HG03064 (cell line): ENCODE data around the gene CREBRF.
"Not testable (repeated sequence)": the region's sequence is repeated elsewhere in the genome, so short reads cannot be mapped to it uniquely, and the experiment has no call there.

ENCODE experiments used
- ATAC-seq: cut with Tn5 transposase; IDR thresholded peaks from one replicate; pipeline ENCODE4 v1.9.1; 2021; ENCODE audit warnings: low read depth; ENCODE audit not compliant: unreplicated experiment

The CREBRF gene

DNA sequence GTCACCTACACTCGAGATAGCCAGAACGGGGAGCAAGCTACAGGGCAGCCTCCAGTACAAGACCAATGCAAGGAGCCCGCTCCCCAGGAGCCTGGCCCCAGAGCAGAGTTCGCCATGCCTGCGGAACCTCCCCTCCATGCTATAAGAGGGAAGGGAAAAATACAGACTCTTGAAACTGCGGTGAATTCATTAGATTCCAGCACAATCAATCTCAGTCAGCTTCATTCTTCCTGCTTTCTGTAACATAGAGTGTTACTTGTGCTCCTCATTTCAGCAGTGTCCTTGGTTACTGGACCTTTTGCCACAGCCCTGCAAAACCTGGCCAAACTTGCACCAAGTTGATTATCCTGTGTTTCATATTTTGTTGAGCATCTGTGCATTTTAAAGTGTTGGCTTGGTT lies 22.2 kb upstream of the CREBRF start:
- no peak for ATAC-seq

DNA sequence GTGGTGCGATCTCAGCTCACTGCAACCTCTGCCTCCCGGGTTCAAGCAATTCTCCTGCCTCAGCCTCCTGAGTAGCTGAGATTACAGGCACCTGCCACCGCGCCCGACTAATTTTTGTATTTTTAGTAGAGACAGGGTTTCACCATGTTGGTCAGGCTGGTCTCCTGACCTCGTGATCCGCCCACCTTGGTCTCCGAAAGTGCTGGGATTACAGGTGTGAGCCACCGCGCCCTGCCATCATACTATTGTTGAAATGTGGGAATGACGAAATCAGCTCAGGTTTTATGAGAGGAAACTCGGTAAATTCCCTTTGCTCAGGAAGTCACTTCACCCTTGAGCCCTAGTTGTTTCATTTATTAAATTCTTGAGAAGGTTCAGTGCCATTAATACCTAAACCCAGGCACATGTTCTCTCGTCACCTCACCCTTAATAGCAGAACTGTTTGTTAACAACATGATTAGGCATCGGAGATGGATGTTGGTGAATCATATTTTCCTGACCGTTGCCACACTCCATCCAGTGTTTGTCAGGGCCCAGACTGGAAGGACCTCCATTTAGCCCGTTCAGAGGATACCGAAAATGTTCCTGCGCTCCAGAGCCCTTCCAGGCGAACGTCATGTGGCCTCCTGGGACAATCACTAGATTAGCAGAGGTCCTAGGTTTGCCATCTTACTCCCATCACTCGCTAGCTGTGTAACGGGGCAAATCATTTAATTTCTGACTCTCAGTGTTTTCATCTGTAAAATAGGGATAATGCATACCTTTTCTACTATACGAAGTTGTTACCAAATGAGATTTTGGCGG lies 20.0 kb upstream of the CREBRF start:
- peak; percentile 53 for ATAC-seq

DNA sequence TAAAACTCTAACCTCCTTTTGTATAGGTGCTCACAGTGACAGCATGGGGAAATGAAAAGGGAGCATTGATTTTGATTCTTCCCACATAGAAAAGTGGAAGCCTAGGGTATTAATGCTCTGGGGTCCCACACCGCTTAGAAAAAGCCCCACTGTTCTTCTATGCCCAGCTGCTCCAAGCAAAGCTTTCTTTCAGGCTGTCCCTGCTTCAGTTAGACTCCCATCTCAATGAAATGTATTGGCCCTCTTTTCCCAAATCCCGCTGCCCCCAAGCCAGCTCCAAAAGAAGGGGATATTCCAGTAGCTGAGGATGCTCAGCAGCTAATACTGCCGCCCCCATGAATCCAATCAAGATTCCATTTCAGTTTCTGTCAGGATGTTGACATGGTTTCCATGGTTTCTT lies 17.0 kb upstream of the CREBRF start:
- no peak for ATAC-seq

DNA sequence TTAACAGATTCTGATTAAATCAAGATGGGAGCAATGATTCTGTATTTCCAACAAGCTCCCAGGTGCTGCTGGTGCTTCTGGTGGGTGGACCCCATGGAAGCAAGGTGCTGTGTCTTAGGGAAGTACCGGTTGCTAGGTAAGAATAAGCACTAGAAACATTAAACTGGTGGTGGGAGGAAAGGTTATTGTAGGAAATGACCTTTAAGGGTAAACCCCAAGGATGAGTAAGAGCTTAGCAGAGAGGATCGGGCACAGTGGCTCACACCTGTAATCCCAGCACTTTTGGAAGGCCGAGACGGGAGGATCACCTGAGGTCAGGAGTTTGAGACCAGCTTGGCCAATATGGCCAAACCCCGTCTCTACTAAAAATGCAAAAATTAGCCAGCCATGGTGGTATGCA lies 16.2 kb upstream of the CREBRF start:
- no peak for ATAC-seq

DNA sequence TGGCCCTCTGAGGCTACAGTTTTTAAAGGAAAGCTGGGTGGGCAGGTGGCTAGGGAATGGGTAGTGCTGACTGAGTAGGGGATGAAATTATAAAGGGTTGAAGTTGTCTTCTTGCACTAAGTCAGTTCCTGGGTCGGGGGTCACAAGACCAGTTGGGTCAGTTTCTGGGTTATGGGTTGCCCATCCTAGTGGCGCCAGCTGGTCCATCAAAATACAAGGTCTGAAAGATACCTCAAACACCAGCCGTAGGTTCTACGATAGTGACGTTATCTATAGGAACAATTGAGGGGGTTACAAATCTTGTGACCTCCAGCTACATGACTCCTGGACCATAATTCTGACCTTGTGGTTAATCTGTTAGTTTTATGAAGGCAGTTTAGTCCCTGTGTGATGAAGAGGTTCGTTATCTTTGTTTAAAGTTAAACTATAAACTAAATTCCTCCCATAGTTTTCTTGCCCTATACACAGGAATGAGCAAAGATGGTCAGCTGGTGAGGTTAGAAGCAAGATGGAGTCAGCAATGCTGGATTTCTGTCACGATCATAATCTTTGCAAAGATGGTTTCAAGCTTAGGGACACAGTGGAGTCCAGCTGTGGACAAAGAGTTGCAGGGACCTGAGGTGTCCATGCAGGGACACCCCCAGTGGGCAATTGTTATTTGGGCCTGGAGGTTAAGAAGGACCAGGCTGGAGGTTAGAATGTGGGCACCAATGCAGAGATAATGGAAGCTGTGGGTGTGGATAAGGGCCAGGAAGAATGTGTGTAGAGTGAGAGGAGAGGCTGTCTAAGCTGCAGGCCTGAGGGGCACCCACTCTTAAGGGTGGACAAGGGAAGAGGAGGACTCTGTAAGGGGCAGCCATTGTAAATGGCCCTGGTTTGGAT lies 14.0 kb upstream of the CREBRF start:
- ATAC-seq = no peak

DNA sequence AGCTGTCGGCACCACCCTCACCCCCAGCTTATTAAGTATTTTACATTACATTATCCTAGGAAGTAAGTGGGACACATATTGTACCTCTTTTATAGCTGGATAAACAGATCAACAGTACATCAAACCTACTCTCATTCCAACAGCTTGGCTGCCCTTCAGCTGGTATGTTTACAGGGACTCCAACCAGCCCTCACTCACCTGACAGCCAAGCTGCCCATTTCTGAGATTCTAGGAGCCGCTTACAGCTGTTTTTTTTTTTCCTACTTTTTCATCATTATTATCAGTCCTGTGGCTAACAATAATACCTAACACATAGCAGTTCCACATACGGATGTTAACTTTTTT lies 13.4 kb upstream of the CREBRF start:
- no peak for ATAC-seq

DNA sequence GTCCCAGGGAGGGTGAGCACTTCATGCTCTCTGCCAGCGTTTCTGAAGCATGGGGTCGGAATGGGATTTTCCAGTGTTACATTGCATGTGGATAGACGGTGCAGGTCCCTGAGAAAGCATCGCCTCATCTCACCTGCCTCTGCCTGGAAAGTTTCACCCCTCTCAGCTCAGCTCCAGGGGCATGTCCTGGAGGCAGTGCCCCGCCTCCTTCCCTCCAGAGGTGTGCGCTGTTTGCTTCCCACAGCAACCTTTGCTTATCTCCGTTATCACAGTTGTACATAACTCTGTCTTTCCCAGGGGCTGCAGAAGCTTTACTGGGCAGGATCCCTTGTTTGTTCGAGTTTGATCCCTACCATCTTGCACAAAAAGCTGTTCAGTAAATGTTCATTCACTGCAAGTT lies 10.7 kb upstream of the CREBRF start:
- ATAC-seq = no peak

DNA sequence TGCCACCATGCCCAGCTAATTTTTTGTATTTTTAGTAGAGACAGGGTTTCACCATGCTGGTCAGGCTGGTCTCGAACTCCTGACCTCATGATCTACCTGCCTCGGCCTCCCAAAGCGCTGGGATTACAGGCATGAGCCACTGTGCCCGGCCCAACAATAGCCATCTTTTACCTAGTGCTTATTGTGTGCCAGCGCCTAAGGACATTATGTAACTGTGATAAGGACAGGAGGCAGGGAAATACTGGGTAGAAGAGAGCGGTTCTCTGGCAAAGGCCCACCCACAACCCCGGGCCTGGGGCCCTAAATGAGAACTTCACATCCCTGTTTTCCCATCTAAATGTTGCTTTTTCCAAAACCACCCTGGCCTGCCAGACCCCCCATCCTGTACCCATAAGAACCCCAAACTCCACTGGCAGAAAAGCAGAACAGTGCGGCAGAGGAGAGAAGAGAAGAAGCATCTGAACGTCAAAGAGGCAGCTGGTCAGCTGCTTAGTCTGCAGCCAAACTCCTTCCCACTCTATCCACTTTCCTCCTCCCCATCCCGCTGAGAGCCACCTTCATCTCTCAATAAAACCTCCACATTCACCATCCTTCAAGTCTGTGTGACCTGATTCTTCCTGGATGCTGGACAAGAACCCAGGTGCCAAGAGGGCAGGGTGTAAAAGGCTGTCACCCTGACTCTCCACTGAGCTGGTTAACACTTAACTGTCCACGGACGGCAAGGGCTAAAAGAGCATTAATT lies 8.9 kb upstream of the CREBRF start:
- ATAC-seq = not testable (repeated sequence)

DNA sequence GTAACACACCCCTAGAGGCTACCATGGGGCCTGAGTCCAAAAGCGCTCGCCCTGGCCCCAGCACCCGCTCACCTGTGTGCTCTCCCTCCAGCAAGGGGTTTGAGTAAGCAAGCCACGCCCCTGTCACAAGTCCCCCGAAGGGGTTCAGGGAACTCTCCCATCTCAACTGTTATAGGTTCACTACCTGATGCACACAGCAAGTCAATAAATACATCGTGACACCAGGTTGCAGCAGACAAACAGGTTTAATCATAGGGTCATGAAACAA lies 8.4 kb upstream of the CREBRF start:
- ATAC-seq = no peak

DNA sequence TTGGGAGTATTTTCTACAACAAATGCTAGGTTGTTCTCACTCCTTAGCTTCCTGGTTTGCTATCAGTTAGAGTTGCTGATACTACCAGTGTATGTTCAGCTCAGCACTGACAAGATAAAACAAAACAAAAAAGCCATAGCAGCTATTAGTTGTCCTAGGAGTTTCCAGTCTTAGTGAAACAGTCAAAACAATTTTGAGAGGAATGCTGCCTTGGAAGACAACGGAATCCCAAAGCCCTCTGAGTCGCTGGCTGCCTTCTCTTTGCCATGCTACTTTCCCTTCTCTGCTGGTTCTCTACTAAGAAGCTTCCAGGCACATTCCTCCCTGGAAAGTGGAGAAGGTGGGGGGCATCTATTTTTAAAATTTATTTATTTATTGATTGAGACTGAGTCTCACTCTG lies 5.4 kb upstream of the CREBRF start:
- ATAC-seq = no peak

DNA sequence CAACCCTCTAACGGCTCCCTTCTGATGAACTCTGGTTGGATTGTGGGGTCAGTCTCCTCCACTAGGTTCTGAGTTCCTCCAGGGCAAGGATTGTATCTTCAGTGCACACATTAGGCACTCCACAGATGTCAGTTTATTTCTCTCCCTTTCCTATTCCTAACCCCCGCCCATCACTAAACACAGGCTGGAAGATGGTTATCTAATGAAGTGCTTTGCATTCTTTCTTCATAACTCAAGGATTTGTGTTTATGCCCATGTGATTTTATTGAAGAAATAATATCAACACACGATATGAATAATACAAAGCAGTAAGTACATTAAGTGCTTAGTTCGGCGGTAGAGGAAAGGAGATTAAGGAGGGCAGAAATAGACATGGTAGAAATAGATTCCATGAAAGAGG lies 4.4 kb upstream of the CREBRF start:
- no peak for ATAC-seq

DNA sequence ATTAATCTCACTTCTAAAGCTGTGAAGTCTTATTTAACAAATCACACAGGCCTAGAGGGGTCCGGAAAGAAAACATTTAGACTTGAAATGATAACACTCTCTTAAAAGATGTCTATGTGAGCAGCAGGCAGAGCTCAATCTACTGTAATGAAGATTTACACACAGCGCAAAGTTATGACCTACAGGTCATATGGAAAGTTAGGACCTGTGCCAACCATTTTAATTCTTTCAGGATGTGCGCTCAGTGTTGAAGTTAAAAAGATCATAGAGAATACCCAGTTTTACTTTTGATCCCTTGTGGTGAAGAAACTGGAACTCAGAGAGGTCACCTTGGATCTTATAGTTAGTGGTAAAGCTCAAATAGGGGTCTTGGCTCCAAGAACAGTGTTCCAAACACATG lies 3.1 kb upstream of the CREBRF start:
- ATAC-seq = no peak

DNA sequence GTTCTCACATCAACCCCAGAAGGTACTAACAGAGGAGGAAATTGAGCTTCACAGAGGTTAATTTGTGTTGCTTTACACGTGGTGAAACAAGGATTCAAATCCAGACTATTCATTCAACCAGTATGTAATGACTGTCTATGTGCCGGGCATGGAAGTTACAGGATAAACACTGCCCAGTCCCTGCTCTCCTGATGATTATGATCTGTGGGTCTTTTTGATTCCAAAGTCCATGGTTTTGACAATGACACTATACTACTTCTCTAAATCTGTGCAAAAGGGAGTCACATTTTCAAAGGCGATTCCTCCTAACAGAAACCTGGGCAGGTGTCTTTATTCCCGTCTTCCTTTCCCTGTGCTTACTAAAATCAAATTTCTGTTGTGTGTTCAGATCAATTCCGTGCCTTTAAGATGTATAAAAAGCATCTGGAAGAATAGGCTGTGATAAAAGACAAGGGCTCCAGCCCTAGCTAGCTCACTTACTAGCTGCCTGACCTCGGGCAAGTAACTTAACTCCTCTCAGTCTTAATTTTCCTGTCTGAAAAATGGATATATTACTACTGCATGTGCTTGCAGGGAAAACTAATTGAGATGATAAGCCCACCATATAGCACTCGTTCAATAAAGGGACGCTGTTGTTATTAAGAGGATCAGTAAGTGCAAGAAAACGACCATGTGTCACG lies 970 bp upstream of the CREBRF start:
- ATAC-seq = no peak

DNA sequence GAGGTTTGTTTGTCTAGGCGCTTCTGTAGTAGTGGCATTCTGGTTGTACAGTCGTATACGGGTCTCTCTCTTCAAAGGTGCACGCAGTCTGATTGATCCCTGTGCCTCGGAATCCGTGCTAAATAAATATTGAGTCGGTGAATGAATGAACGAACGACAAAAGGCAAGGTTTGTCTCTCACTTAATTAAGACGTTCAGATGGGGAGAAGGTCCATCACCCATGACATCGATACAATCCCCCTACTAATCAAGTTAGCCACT lies 500 bp upstream of the CREBRF start:
- peak; percentile 2 for ATAC-seq

DNA sequence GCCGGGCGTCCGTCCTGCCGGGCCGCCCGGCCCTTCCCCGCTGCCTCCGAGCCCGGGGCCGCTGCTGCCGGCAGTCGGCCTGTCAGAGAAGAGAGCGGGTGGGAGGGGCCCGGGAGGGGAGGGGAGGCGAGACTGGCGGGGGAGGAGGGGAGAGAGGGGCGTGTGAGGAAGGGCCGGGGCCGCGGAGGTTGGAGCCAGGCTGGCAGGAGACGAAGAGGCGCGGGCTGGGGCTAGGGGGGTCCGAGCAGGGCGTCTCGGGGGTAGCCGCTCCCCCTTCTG lies 570 bp downstream of the CREBRF start:
- peak; percentile 40 for ATAC-seq

DNA sequence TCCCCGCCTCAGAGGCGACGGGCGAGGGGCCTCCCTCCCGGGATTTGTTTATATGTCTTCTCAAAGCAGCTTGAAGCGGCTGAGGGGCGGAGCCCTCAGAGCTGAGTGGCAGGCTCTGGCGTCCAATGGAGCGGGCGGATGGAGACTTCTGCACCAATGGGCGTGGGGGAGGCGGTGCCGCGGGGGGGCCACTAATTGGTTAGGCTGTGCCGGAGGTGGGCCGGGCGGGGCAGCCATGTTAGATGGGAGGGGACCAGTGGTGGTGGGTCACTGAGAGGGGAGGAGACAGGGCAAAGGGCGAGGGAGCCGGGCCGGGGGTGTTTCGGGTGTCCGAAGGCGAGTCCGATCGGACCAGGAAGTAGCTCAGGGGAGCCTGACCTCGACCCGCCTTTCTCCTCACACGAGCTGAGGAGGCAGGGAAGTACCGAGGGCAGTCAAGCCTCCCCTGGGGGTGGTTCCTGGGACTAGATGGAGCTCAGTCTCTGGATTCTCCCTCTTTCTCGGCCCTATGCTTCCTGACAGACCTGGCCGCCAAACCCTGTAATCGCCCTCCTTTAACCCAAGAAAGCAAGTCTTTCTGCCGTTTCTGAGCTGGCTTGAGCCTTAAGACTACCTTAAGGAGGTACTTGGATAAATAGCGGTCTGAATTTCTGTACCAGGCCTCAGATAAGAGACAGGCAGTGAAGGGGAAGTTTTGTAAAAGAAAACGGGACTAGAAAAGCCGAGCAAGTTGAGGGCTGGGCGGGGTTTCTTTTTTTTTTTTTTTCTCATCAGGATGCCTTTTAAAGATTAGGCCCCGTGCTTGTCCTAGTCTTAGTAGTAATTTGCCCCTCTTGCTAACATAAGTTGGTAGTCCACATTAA lies 1.1 kb downstream of the CREBRF start:
- peak; percentile 71 for ATAC-seq

DNA sequence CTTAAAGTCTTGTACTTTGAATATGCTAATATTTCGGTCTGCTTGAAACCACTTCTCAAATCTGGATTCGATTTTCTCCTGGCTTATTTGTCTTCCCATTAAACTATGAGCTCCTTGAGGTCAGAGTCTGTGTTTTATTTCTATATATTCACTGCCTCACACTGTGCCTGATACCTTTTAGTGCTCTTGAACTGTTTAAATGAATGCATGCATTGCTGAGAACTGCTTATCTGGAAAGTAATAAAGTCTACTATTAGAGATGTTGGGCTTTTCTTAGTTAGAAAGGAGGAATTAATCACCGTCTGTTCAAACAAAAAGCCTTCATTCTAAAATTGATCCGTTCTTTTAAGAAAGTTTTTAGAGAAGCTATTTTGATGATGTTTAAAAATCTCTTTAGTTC lies 6.0 kb downstream of the CREBRF start:
- ATAC-seq = no peak

DNA sequence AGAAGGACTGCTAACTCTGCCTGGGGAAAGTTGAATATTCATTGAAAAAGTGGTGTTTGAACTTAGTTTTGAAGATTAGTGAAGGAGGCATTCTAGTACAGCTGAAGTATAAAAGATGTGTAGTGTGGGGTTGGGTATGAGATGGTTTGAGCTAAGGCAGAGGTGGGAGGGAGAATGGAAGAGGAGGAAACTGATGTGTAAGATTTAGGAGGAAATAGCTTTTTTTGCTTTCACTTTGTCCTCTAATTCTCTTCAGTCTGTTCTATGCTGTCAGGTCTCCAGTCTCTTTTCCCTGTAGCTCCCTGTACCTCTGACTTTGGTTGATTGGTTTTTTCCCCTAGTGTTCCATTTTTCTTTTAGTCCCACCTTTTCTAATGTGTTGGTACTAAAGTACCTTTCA lies 9.0 kb downstream of the CREBRF start:
- ATAC-seq = no peak

DNA sequence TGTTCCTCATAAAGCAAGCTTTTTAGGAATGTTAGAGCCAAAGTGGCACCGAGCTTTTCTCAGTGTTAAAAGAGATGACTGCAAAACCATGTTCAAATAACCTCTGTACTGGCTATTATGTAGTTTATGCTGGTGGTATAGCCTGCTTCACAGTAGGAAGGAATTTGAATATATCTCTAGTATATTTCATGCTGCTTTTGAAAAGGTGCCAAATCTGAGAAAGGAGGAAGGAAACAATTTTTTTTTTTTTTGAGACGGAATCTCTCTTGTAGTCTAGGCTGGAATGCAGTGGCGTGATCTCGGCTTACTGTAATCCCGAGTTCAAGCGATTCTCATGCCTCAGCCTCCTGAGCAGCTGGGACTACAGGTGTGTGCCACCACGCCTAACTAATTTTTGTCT lies 13.5 kb downstream of the CREBRF start:
- no peak for ATAC-seq

DNA sequence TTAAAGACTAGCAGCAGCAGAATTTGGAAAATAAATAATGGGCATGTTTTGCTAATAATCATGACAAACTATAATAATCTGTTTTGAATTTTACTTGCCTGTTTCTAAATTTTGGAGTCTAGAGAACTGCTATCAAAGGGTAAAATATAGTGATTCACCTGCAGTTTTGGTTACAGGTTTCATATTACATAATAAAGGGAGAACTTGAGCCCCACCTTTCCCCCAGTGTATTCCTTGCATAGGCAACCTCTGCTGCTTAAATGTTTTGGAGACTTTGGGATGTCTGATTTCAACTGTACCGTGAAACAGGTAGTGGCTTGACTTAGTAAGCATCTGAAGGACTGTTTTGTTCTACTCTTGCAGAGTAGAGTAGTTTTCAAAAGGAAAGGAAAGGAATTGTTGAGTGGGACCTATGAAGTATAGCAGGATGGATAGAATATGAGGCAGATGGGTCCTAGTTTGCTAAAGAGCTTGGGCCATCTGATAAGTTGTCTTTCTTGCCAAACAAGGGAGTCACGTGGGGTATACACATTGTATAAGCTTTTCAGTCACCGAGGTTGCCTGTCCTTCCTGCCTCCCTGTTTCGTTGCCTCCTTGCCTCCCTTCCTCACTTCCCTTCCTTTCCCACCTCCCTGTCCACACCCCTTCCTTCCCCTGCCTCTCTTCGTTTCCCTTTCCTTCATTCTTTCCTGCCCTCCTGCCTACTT lies 19.1 kb downstream of the CREBRF start:
- no peak for ATAC-seq
